ENCODE data around the gene PKDREJ.

GRCh38 chr22:46250783-46251125, 12.4 kb downstream of the PKDREJ start:
- TF ChIP-seq CTCF (IDR thresholded peaks at IDR 0.05) (no peak), PBX3 (IDR thresholded peaks at IDR 0.05) (no peak), EZH2phosphoT487 (IDR thresholded peaks at IDR 0.05; ENCODE audit: borderline replicate concordance, low read depth) (no peak), FOXJ3 (CRISPR knock-in tag; IDR thresholded peaks at IDR 0.05) (no peak), USF2 (IDR thresholded peaks at IDR 0.05; ENCODE audit: borderline replicate concordance, low read depth, low read length) (no peak), SMC3 (IDR thresholded peaks at IDR 0.05; ENCODE audit: low read depth, low read length) (no peak), IRF3 (IDR thresholded peaks at IDR 0.05; ENCODE audit: low read depth, low read length) (no peak), TEAD4 (IDR thresholded peaks at IDR 0.05; ENCODE audit: borderline replicate concordance, insufficient read depth) (no peak), YY1 (IDR thresholded peaks at IDR 0.05; ENCODE audit: low read depth) (no peak), MAX (IDR thresholded peaks at IDR 0.05; ENCODE audit: low read depth) (no peak), ZBTB33 (IDR thresholded peaks at IDR 0.05; ENCODE audit: borderline replicate concordance, low read depth) (no peak), NRF1 (IDR thresholded peaks at IDR 0.05; ENCODE audit: low read depth, low read length) (no peak)
